ENCODE data around the gene TMA16. TPM values are rescaled to one million over a fixed set of nuclear protein-coding genes. Genes with fewer than 3 reads are reported as not detected.
A peak's percentile ranks its signal among the peaks of the same experiment; 100 is the strongest.

The TMA16 gene
- total RNA-seq, 1 donor from 2014 or later: 54.1 TPM

- intact Hi-C loops (cut with micrococcal nuclease): no loop called here
- no peaks in the 10 kb centered on the region for H3K27me3 Mint-ChIP-seq
- peaks cover 76% of the 10 kb centered on the region for H3K4me1 Mint-ChIP-seq
- ChIA-PET CTCF (interaction anchor here (1.4 to 2.9 kb wide), 3 partner anchors 8 to 117 kb away, joined by 3 to 11 read pairs (median 9); no protein-coding TSS in a partner anchor), POLR2A (interaction anchor here (1.1 kb wide), 1 partner anchor 13 kb away, joined by 9 read pairs; no protein-coding TSS in a partner anchor)
- H3K9me3 Mint-ChIP-seq: peaks cover 25% of the 10 kb centered on the region
- peak overlapping the region; percentile 85 for H3K27ac Mint-ChIP-seq
- ATAC-seq (ENCODE audit: low read depth) (no peak), DNase-seq (no peak)
- TF ChIP-seq, protein P1, sequence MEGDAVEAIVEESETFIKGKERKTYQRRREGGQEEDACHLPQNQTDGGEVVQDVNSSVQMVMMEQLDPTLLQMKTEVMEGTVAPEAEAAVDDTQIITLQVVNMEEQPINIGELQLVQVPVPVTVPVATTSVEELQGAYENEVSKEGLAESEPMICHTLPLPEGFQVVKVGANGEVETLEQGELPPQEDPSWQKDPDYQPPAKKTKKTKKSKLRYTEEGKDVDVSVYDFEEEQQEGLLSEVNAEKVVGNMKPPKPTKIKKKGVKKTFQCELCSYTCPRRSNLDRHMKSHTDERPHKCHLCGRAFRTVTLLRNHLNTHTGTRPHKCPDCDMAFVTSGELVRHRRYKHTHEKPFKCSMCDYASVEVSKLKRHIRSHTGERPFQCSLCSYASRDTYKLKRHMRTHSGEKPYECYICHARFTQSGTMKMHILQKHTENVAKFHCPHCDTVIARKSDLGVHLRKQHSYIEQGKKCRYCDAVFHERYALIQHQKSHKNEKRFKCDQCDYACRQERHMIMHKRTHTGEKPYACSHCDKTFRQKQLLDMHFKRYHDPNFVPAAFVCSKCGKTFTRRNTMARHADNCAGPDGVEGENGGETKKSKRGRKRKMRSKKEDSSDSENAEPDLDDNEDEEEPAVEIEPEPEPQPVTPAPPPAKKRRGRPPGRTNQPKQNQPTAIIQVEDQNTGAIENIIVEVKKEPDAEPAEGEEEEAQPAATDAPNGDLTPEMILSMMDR (IDR thresholded peaks at IDR 0.05): no peak
- no peak overlapping the region for H3K4me3 Mint-ChIP-seq
- peaks cover 88% of the 10 kb centered on the region for H3K36me3 Mint-ChIP-seq (ENCODE audit: low read depth)
These were observed 69.1 kb downstream of the TMA16 start for GRCh38 chr4:163563592-163563991.

- intact Hi-C loops (cut with micrococcal nuclease): no loop called here
- DNase-seq (no peak), ATAC-seq (ENCODE audit: low read depth) (no peak)
- Mint-ChIP-seq H3K4me1 (peaks cover 76% of the 10 kb centered on the region), H3K4me3 (peak overlapping the region; percentile 17), H3K27ac (peak overlapping the region; percentile 80), H3K9me3 (peaks cover 27% of the 10 kb centered on the region), H3K36me3 (ENCODE audit: low read depth) (peaks cover 91% of the 10 kb centered on the region), H3K27me3 (no peaks in the 10 kb centered on the region)
- CTCF ChIA-PET: interaction anchor here (0.9 to 1.6 kb wide), 4 partner anchors 8 to 24 kb away, joined by 3 to 9 read pairs (median 3); no protein-coding TSS in a partner anchor
- TF ChIP-seq, protein P1 (IDR thresholded peaks at IDR 0.05): no peak
- POLR2A ChIA-PET: interaction anchor here (0.7 to 1.7 kb wide), 4 partner anchors 24 to 70 kb away, joined by 3 to 6 read pairs (median 3); partner anchors contain the start of gene TMA16
These were observed 69.8 kb downstream of the TMA16 start for GRCh38 chr4:163564221-163564720.

GRCh38 chr4:163565226-163566135, 71.0 kb downstream of the TMA16 start:
- TF ChIP-seq, protein P1 (IDR thresholded peaks at IDR 0.05): no peak
- peaks cover 88% of the 10 kb centered on the region for H3K36me3 Mint-ChIP-seq (ENCODE audit: low read depth)
- no peak for ATAC-seq (ENCODE audit: low read depth)
- ChIA-PET CTCF (interaction anchor here (1.1 to 1.2 kb wide), 5 partner anchors 10 to 115 kb away, joined by 3 to 5 read pairs (median 3); no protein-coding TSS in a partner anchor), POLR2A (interaction anchor here (0.7 to 1.7 kb wide), 9 partner anchors 13 to 98 kb away, joined by 3 to 6 read pairs (median 3); partner anchors contain the start of gene TMA16)
- no peak for DNase-seq
- peaks cover 20% of the 10 kb centered on the region for H3K9me3 Mint-ChIP-seq
- intact Hi-C loops (cut with micrococcal nuclease): no loop called here
- H3K27ac Mint-ChIP-seq: peak overlapping the region; percentile 80
- H3K4me3 Mint-ChIP-seq: no peak overlapping the region
- H3K4me1 Mint-ChIP-seq: peaks cover 79% of the 10 kb centered on the region
- no peaks in the 10 kb centered on the region for H3K27me3 Mint-ChIP-seq

GRCh38 chr4:163566257-163566796, 71.8 kb downstream of the TMA16 start:
- peaks cover 90% of the 10 kb centered on the region for H3K36me3 Mint-ChIP-seq (ENCODE audit: low read depth)
- intact Hi-C loops (cut with micrococcal nuclease): no loop called here
- H3K9me3 Mint-ChIP-seq: peaks cover 25% of the 10 kb centered on the region
- TF ChIP-seq, protein P1 (IDR thresholded peaks at IDR 0.05): no peak
- H3K27ac Mint-ChIP-seq: peak overlapping the region; percentile 80
- DNase-seq: no peak
- CTCF ChIA-PET: interaction anchor here (0.9 to 1.2 kb wide), 6 partner anchors 11 to 114 kb away, joined by 3 to 5 read pairs (median 3); no protein-coding TSS in a partner anchor
- H3K27me3 Mint-ChIP-seq: no peaks in the 10 kb centered on the region
- ATAC-seq (ENCODE audit: low read depth): no peak
- H3K4me3 Mint-ChIP-seq: no peak overlapping the region
- peaks cover 87% of the 10 kb centered on the region for H3K4me1 Mint-ChIP-seq
- POLR2A ChIA-PET: interaction anchor here (0.7 to 1.7 kb wide), 7 partner anchors 13 to 97 kb away, joined by 3 to 6 read pairs (median 3); partner anchors contain the start of gene TMA16

All from activated B cell treated with CpG ODN at 0.5 μM for 24 hours (primary cell).